Trophoblast cell (in vitro differentiated cells and primary cell): ENCODE data around the gene KRTAP10-8. TPM values are rescaled to one million over a fixed set of nuclear protein-coding genes. Genes with fewer than 3 reads are reported as not detected.
A peak's percentile ranks its signal among the peaks of the same experiment; 100 is the strongest.

Experiments
- DNase-seq, 2 donors: peaks; one replicate each; pipeline ENCODE4 v3.0.0-alpha.2; 2016
- H2AFZ ChIP-seq: 2 replicates; pipeline ENCODE4 v1.6.1; 2013; ENCODE audit warnings: low read length, moderate library complexity, mild to moderate bottlenecking; ENCODE audit not compliant: insufficient read depth, poor library complexity
- H2AK5ac ChIP-seq: 2 replicates; pipeline ENCODE4 v1.6.1; 2013; ENCODE audit warnings: mild to moderate bottlenecking, low read length
- H2BK120ac ChIP-seq: 2 replicates; pipeline ENCODE4 v1.6.1; 2013; ENCODE audit warnings: low read length, mild to moderate bottlenecking, moderate library complexity; ENCODE audit not compliant: insufficient read depth, poor library complexity
- H2BK12ac ChIP-seq: 2 replicates; pipeline ENCODE4 v1.6.1; 2013; ENCODE audit warnings: mild to moderate bottlenecking, low read length, moderate library complexity
- H2BK5ac ChIP-seq: 2 replicates; pipeline ENCODE4 v1.6.1; 2013; ENCODE audit warnings: low read length, low read depth, moderate library complexity, mild to moderate bottlenecking; ENCODE audit not compliant: poor library complexity
- H3K14ac ChIP-seq: 2 replicates; pipeline ENCODE4 v1.6.1; 2013; ENCODE audit warnings: mild to moderate bottlenecking, low read length
- H3K18ac ChIP-seq: 2 replicates; pipeline ENCODE4 v1.6.1; 2013; ENCODE audit warnings: mild to moderate bottlenecking, low read length
- H3K23ac ChIP-seq: 2 replicates; pipeline ENCODE4 v1.6.1; 2013; ENCODE audit warnings: low read length
- H3K27ac ChIP-seq: 2 replicates; pipeline ENCODE4 v1.5.1; 2013; ENCODE audit warnings: low read depth, mild to moderate bottlenecking, inconsistent platforms, low read length, moderate library complexity
- H3K27me3 ChIP-seq: 2 replicates; pipeline ENCODE4 v1.6.1; 2013; ENCODE audit warnings: inconsistent platforms, mild to moderate bottlenecking, low read length, moderate library complexity; ENCODE audit not compliant: insufficient read depth
- H3K36me3 ChIP-seq, 2 experiments: 1 replicate in 1 of 2; 2 replicates in 1 of 2; pipeline ENCODE4 v1.6.1; 2013; ENCODE audit warnings: low read length in 2 of 2, mild to moderate bottlenecking in 2 of 2, moderate library complexity in 1 of 2; ENCODE audit not compliant: insufficient read depth in 2 of 2, control insufficient read depth in 1 of 2
- H3K4ac ChIP-seq: 2 replicates; pipeline ENCODE4 v1.6.1; 2013; ENCODE audit warnings: low read depth, mild to moderate bottlenecking, low read length, moderate library complexity
- H3K4me1 ChIP-seq, 2 experiments: 1 replicate in 1 of 2; 2 replicates in 1 of 2; pipeline ENCODE4 v1.6.1; 2013; ENCODE audit warnings: low read length in 2 of 2, mild to moderate bottlenecking in 2 of 2, moderate library complexity in 1 of 2; ENCODE audit not compliant: insufficient read depth in 2 of 2, control insufficient read depth in 1 of 2
- H3K4me2 ChIP-seq: 2 replicates; pipeline ENCODE4 v1.6.1; 2013; ENCODE audit warnings: inconsistent platforms, mild to moderate bottlenecking, low read length, moderate library complexity
- H3K4me3 ChIP-seq: 2 replicates; pipeline ENCODE4 v1.5.1; 2013; ENCODE audit warnings: mild to moderate bottlenecking, low read depth, low read length, inconsistent platforms
- H3K79me1 ChIP-seq: one replicate; pipeline ENCODE4 v1.6.1; 2013; ENCODE audit warnings: low read length
- H3K79me2 ChIP-seq: 2 replicates; pipeline ENCODE4 v1.6.1; 2013; ENCODE audit warnings: low read length, mild to moderate bottlenecking; ENCODE audit not compliant: control insufficient read depth, insufficient read depth, poor library complexity
- H3K9ac ChIP-seq: 2 replicates; pipeline ENCODE4 v1.6.1; 2013; ENCODE audit warnings: mild to moderate bottlenecking, low read length
- H3K9me3 ChIP-seq: 2 replicates; pipeline ENCODE4 v1.6.1; 2013; ENCODE audit warnings: low read depth, mild to moderate bottlenecking, control low read depth, inconsistent platforms, low read length; ENCODE audit not compliant: insufficient read depth
- H4K12ac ChIP-seq: 2 replicates; pipeline ENCODE4 v1.6.1; 2013; ENCODE audit warnings: low read depth, mild to moderate bottlenecking, low read length, moderate library complexity
- H4K8ac ChIP-seq: 2 replicates; pipeline ENCODE4 v1.6.1; 2013; ENCODE audit warnings: low read depth, mild to moderate bottlenecking, low read length, moderate library complexity
- H4K91ac ChIP-seq: one replicate; pipeline ENCODE4 v1.6.1; 2013; ENCODE audit warnings: low read depth, mild to moderate bottlenecking, low read length, moderate library complexity
- WGBS: extraction: QIAGEN DNeasy Blood & Tissue Kit; methylation state at CpG from one replicate; pipeline ENCODE4 v1.1.7; 2013; ENCODE audit warnings: missing lambda C conversion rate; ENCODE audit not compliant: insufficient read length, insufficient coverage; ENCODE audit errors: extremely low coverage; 5-methylcytosine and 5-hydroxymethylcytosine counted together
- polyA plus RNA-seq: library from polyadenylated mRNA; stranded (reverse); fragments of 200-250 nt; gene quantifications from 2 replicates; pipeline ENCODE4 v1.2.3, GENCODE V29; 2013

KRTAP10-8 gene, protein sequence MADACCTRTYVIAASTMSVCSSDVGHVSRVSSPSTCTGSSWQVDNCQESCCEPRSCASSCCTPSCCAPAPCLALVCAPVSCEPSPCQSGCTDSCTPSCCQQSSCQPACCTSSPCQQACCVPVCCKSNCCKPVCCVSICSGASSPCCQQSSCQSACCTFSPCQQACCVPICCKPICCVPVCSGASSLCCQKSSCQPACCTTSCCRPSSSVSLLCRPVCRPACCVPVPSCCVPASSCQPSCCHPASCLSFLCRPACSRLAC
- not detected in 2 replicates for polyA plus RNA-seq

DNA sequence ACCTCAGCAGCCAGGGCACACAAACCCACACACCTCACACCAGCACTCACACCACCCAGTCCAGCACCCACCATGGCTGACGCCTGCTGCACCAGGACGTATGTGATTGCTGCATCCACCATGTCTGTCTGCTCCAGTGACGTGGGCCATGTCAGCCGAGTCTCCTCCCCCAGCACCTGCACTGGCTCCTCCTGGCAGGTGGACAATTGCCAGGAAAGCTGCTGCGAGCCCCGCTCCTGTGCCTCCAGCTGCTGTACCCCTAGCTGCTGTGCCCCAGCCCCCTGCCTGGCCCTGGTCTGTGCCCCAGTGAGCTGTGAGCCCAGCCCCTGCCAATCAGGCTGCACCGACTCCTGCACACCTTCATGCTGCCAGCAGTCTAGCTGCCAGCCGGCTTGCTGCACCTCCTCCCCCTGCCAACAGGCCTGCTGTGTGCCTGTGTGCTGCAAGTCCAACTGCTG, at the start of gene KRTAP10-8:
Gene KRTAP10-8 (plus strand): TSS at position 51 of the 458 bp plus-strand sequence. CDS start 22 bp downstream, at position 73.
- Histone ChIP-seq H4K91ac (no peak within 1 kb of the TSS), H2BK12ac (no peak within 1 kb of the TSS), H3K79me1 (no peaks in the 10 kb centered on the region), H2BK120ac (no peak within 1 kb of the TSS), H3K79me2 (no peaks in the 10 kb centered on the region), H3K4me3 (peak within 1 kb of the TSS; percentile 49), H2AK5ac (no peak within 1 kb of the TSS), H3K4me2 (no peak within 1 kb of the TSS), H4K12ac (no peak within 1 kb of the TSS), H4K8ac (no peak within 1 kb of the TSS), H3K9ac (no peak within 1 kb of the TSS), H2AFZ (no peak within 1 kb of the TSS), H3K9me3 (peaks cover 26% of the 10 kb centered on the region), H3K23ac (no peak within 1 kb of the TSS), H3K18ac (no peak within 1 kb of the TSS), H3K36me3 (no peaks in the 10 kb centered on the region), H2BK5ac (no peak within 1 kb of the TSS), H3K4ac (no peak within 1 kb of the TSS), H3K4me1 (no peaks in the 10 kb centered on the region), H3K14ac (no peak within 1 kb of the TSS), H3K27me3 (no peaks in the 10 kb centered on the region), H3K27ac (no peak within 1 kb of the TSS)
- no peak for DNase-seq
- no CpG with 5 or more reads among the region's 8 CpGs for WGBS

DNA sequence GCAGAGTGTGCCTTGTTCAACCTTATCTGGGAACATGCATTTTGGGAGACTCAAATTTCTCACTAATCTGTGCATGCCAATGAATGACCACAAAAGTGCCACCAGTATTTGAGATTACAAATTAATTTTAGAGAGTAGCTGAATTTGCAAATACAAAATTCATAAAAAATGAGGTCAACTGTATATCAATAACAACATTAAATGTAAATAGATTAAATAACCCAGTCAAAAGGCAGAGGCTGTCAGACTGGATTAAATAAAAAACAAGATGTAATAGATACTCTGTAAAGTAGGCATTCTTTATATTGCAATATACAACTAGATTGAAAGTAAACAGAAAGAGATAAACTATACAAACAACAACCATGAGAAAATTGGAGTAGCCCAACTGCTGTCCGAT, 47.8 kb upstream of the KRTAP10-8 start:
- H3K18ac ChIP-seq = no peak overlapping the region
- DNase-seq = no peak
- H3K4ac ChIP-seq = no peak overlapping the region
- no peaks in the 10 kb centered on the region for H3K36me3 ChIP-seq
- H2AFZ ChIP-seq = no peak overlapping the region
- H3K9me3 ChIP-seq = peaks cover 2% of the 10 kb centered on the region
- H3K27ac ChIP-seq = no peak overlapping the region
- H3K9ac ChIP-seq = no peak overlapping the region
- WGBS = no CpG with 5 or more reads among the region's 1 CpG
- H2BK120ac ChIP-seq = no peak overlapping the region
- H3K79me2 ChIP-seq = no peaks in the 10 kb centered on the region
- H3K4me2 ChIP-seq = no peak overlapping the region
- H3K23ac ChIP-seq = no peak overlapping the region
- H2BK12ac ChIP-seq = no peak overlapping the region
- H4K12ac ChIP-seq = no peak overlapping the region
- H4K91ac ChIP-seq = no peak overlapping the region
- H3K4me1 ChIP-seq = no peaks in the 10 kb centered on the region
- H3K79me1 ChIP-seq = no peaks in the 10 kb centered on the region
- no peak overlapping the region for H3K14ac ChIP-seq
- no peak overlapping the region for H4K8ac ChIP-seq
- no peak overlapping the region for H2AK5ac ChIP-seq
- H2BK5ac ChIP-seq = no peak overlapping the region
- no peak overlapping the region for H3K4me3 ChIP-seq
- H3K27me3 ChIP-seq = no peaks in the 10 kb centered on the region

DNA sequence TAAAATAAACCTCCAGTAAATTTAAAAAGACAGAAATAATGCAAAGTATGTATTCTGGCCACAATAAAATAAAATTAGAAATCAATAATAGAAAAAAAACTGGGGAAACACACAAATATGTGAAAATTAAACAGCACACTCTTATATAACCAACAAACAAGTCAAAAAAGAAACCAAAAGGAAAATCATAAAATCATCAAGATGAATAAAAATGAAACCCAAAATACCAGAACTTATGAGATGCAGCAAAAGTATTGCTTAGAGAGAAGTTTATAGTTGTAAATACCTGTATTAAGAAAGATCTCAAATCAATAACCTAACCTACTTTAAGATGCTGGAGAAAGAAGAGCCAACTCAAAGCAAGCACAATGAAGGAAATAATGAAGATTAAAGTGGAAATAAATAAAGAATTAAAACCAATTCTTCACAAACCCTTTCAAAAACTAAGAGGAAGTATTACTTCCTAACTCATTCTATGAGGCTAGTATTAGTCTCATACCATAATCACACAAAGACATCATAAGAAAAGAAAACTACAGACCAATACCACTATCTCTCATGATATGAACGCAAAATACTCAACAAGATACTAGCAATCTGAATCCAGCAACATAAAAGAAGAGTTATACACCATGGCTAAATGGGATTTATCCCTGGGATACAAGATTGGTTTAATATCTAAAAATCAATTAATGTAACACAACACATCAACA, 46.8 kb upstream of the KRTAP10-8 start:
- no peaks in the 10 kb centered on the region for H3K9me3 ChIP-seq
- H2AK5ac ChIP-seq = no peak overlapping the region
- H2AFZ ChIP-seq = no peak overlapping the region
- H2BK5ac ChIP-seq = no peak overlapping the region
- no peak overlapping the region for H2BK12ac ChIP-seq
- no peak overlapping the region for H3K23ac ChIP-seq
- H3K27me3 ChIP-seq = no peaks in the 10 kb centered on the region
- no peaks in the 10 kb centered on the region for H3K4me1 ChIP-seq
- DNase-seq = no peak
- H3K79me2 ChIP-seq = no peaks in the 10 kb centered on the region
- no peak overlapping the region for H4K8ac ChIP-seq
- H3K14ac ChIP-seq = no peak overlapping the region
- H3K9ac ChIP-seq = no peak overlapping the region
- no peaks in the 10 kb centered on the region for H3K79me1 ChIP-seq
- WGBS = no CpG with 5 or more reads among the region's 1 CpG
- no peak overlapping the region for H3K4me2 ChIP-seq
- H4K12ac ChIP-seq = no peak overlapping the region
- no peak overlapping the region for H3K27ac ChIP-seq
- no peak overlapping the region for H3K4me3 ChIP-seq
- no peak overlapping the region for H3K4ac ChIP-seq
- H3K18ac ChIP-seq = no peak overlapping the region
- no peak overlapping the region for H4K91ac ChIP-seq
- no peak overlapping the region for H2BK120ac ChIP-seq
- no peaks in the 10 kb centered on the region for H3K36me3 ChIP-seq

DNA sequence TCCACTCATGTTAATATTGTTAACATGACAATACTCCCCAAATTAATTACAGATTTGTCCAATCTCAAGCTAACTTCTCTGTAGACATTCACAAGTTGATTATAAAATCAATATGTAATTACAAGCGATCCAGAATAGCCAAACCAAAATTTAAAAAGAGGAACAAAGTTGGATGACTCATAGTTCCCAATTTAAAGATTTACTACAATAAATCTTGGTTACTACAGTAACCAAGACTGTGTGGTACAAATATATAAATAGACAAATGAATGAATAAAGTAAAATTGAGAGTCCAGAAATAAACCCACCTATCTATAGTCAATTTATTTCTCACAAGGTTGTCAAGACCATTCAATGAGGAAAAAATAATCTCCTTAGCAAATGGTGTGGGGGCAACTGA, 45.5 kb upstream of the KRTAP10-8 start:
- Histone ChIP-seq H4K91ac (no peak overlapping the region), H3K27me3 (no peaks in the 10 kb centered on the region), H4K12ac (no peak overlapping the region), H3K27ac (no peak overlapping the region), H3K23ac (no peak overlapping the region), H3K79me2 (no peaks in the 10 kb centered on the region), H2AK5ac (no peak overlapping the region), H2AFZ (no peak overlapping the region), H3K4me1 (no peaks in the 10 kb centered on the region), H3K9me3 (peaks cover 2% of the 10 kb centered on the region), H2BK120ac (no peak overlapping the region), H3K18ac (no peak overlapping the region), H2BK5ac (no peak overlapping the region), H3K79me1 (no peaks in the 10 kb centered on the region), H3K9ac (no peak overlapping the region), H3K4me2 (no peak overlapping the region), H3K36me3 (no peaks in the 10 kb centered on the region), H3K4me3 (no peak overlapping the region), H3K14ac (no peak overlapping the region), H2BK12ac (no peak overlapping the region), H4K8ac (no peak overlapping the region), H3K4ac (no peak overlapping the region)
- WGBS = no CpG with 5 or more reads among the region's 1 CpG
- peak in 1 of 2 donors; percentile 7 for DNase-seq
